SK-N-SH (cell line): Measurements from ENCODE around the gene ADGRG7. TPM values are rescaled to one million over a fixed set of nuclear protein-coding genes. Genes with fewer than 3 reads are reported as not detected.

Experiments used
- CTCF ChIA-PET: fragments of 300-600, 350-600 bp; formaldehyde crosslinking; extraction: SDS; loops from one replicate; lab custom pipeline; 2021; lab: Yijun Ruan, JAX
- POLR2A ChIA-PET: fragments of 350-600 bp; sonication (Branson Sonifier 250); formaldehyde crosslinking; extraction: SDS; loops from one replicate; lab custom pipeline; 2020; ENCODE audit warnings: antibody characterized with exemption, inconsistent platforms; lab: Yijun Ruan, JAX
- DNase-seq: peaks from one replicate; pipeline ENCODE4 v3.0.0; 2012
- H2AFZ ChIP-seq: fragments of 200-600 bp; sonication (generic); 2 replicates; pipeline ENCODE4 v1.8.1; 2016; ENCODE audit warnings: antibody characterized with exemption, mild to moderate bottlenecking, low read depth
- H3F3A ChIP-seq: fragments of 200-600 bp; sonication (generic); replicated peaks from 2 replicates; pipeline ENCODE3; 2016; ENCODE audit warnings: antibody characterized with exemption, mild to moderate bottlenecking; ENCODE audit not compliant: insufficient read depth
- H3K27ac ChIP-seq, 2 experiments: fragments of 200-500 bp in 1 of 2; fragments of 200-600 bp in 1 of 2; sonication (Bioruptor generic) in 1 of 2; sonication (generic), shearing (Covaris generic) in 1 of 2; 2 replicates each; pipeline versions ENCODE4 v1.5.1 to v1.6.1; 2014 to 2016; ENCODE audit warnings: low read depth in 2 of 2, inconsistent platforms in 1 of 2, low read length in 1 of 2, mild to moderate bottlenecking in 1 of 2, mixed read lengths in 1 of 2
- H3K27me3 ChIP-seq: fragments of 200-600 bp; sonication (generic), shearing (Covaris generic); 2 replicates; pipeline ENCODE4 v1.6.1; 2016; ENCODE audit warnings: mixed run types; ENCODE audit not compliant: insufficient read depth
- H3K36me3 ChIP-seq, 2 experiments: fragments of 200-500 bp in 1 of 2; fragments of 200-600 bp in 1 of 2; sonication (Bioruptor generic) in 1 of 2; sonication (generic) in 1 of 2; replicated peaks in 1 of 2; 2 replicates each; pipeline versions ENCODE3 to v1.5.1; 2014 to 2016; ENCODE audit warnings: low read length in 1 of 2, mild to moderate bottlenecking in 1 of 2; ENCODE audit not compliant: insufficient read depth in 2 of 2, control insufficient read depth in 1 of 2
- H3K4me1 ChIP-seq, 2 experiments: fragments of 200-500 bp in 1 of 2; fragments of 200-600 bp in 1 of 2; sonication (Bioruptor generic) in 1 of 2; sonication (generic), shearing (Covaris generic) in 1 of 2; 2 replicates each; pipeline versions ENCODE4 v1.5.1 to v1.6.1; 2014 to 2016; ENCODE audit warnings: low read depth in 1 of 2, low read length in 1 of 2, mixed run types in 1 of 2; ENCODE audit not compliant: insufficient read depth in 2 of 2, control insufficient read depth in 1 of 2
- H3K4me2 ChIP-seq: fragments of 200-600 bp; sonication (generic), shearing (Covaris generic); 2 replicates; pipeline ENCODE4 v1.6.1; 2017; ENCODE audit warnings: mixed run types
- H3K4me3 ChIP-seq, 2 experiments: fragments of 200-500 bp in 1 of 2; fragments of 200-600 bp in 1 of 2; sonication (Bioruptor generic) in 1 of 2; sonication (generic), shearing (Covaris generic) in 1 of 2; 2 replicates each; pipeline versions ENCODE4 v1.5.1 to v1.8.1; 2014 to 2016; ENCODE audit warnings: low read depth in 2 of 2, inconsistent platforms in 1 of 2, low read length in 1 of 2, mild to moderate bottlenecking in 1 of 2, mixed read lengths in 1 of 2, moderate library complexity in 1 of 2
- H3K79me2 ChIP-seq: fragments of 200-600 bp; sonication (generic); 2 replicates; pipeline ENCODE4 v1.8.1; 2017; ENCODE audit warnings: mild to moderate bottlenecking; ENCODE audit not compliant: insufficient read depth
- H3K9ac ChIP-seq: fragments of 200-600 bp; sonication (generic); 2 replicates; pipeline ENCODE4 v1.6.1; 2017; ENCODE audit warnings: mixed run types
- H3K9me2 ChIP-seq: fragments of 200-600 bp; sonication (generic); 2 replicates; pipeline ENCODE4 v1.6.1; 2017; ENCODE audit warnings: mixed run types
- H3K9me3 ChIP-seq: fragments of 200-600 bp; sonication (generic); 2 replicates; pipeline ENCODE4 v1.6.1; 2017; ENCODE audit warnings: mixed run types, mild to moderate bottlenecking, moderate library complexity
- H4K20me1 ChIP-seq: fragments of 200-600 bp; sonication (generic); 2 replicates; pipeline ENCODE4 v1.6.1; 2017; ENCODE audit warnings: mild to moderate bottlenecking, mixed run types; ENCODE audit not compliant: insufficient read depth
- CTCF ChIP-seq: fragments of 200-600 bp; sonication (generic); IDR thresholded peaks from 2 replicates; pipeline ENCODE4 v1.6.1; 2017; ENCODE audit warnings: antibody characterized with exemption, mild to moderate bottlenecking, moderate library complexity
- FOSL2 ChIP-seq: IDR thresholded peaks from 2 replicates; pipeline ENCODE4 v1.4.0; 2012; ENCODE audit warnings: low read depth, mild to moderate bottlenecking, moderate library complexity, borderline replicate concordance
- JUND ChIP-seq: IDR thresholded peaks from 2 replicates; pipeline ENCODE4 v1.4.0; 2012
- MAX ChIP-seq: IDR thresholded peaks from 2 replicates; pipeline ENCODE4 v1.4.0; 2012; ENCODE audit warnings: low read depth
- NFIC ChIP-seq: IDR thresholded peaks from 2 replicates; pipeline ENCODE4 v1.4.0; 2012; ENCODE audit warnings: borderline replicate concordance
- NRF1 ChIP-seq: IDR thresholded peaks from 2 replicates; pipeline ENCODE4 v1.6.1; 2012; ENCODE audit warnings: low read depth, mild to moderate bottlenecking, low read length
- PBX3 ChIP-seq: IDR thresholded peaks from 2 replicates; pipeline ENCODE4; 2012
- RAD21 ChIP-seq: IDR thresholded peaks from 2 replicates; pipeline ENCODE4 v1.6.1; 2012; ENCODE audit warnings: mild to moderate bottlenecking, low read length
- REST ChIP-seq: IDR thresholded peaks from 2 replicates; pipeline ENCODE4 v1.6.1; 2012; ENCODE audit warnings: mild to moderate bottlenecking, low read depth, low read length, moderate library complexity
- RFX5 ChIP-seq: IDR thresholded peaks from 2 replicates; pipeline ENCODE4 v1.6.1; 2012; ENCODE audit warnings: mild to moderate bottlenecking, improper control_type of control experiment, low read length
- SMC3 ChIP-seq: IDR thresholded peaks from 2 replicates; pipeline ENCODE4 v1.6.1; 2012; ENCODE audit warnings: low read depth, low read length, improper control_type of control experiment
- TCF12 ChIP-seq: IDR thresholded peaks from 2 replicates; pipeline ENCODE4 v1.4.0; 2012
- TEAD4 ChIP-seq: IDR thresholded peaks from 2 replicates; pipeline ENCODE4 v1.4.0; 2012; ENCODE audit warnings: mild to moderate bottlenecking, borderline replicate concordance; ENCODE audit not compliant: insufficient read depth
- USF1 ChIP-seq: IDR thresholded peaks from 2 replicates; pipeline ENCODE4 v1.4.0; 2012; ENCODE audit warnings: low read depth, borderline replicate concordance
- YY1 ChIP-seq: IDR thresholded peaks from 2 replicates; pipeline ENCODE4 v1.4.0; 2012; ENCODE audit warnings: low read depth, mild to moderate bottlenecking
- ZBTB33 ChIP-seq: IDR thresholded peaks from 2 replicates; pipeline ENCODE4 v1.4.0; 2012; ENCODE audit warnings: low read depth, borderline replicate concordance
- WGBS: methylation state at CpG from one replicate; pipeline ENCODE4 v1.1.6; 2017; ENCODE audit warnings: low lambda C conversion rate; 5-methylcytosine and 5-hydroxymethylcytosine counted together
- polyA plus RNA-seq, 3 experiments: library from polyadenylated mRNA; depleted of rRNA; stranded (reverse); fragments of >200 nt; gene quantifications; 2 replicates each; pipeline ENCODE4 v1.2.3, GENCODE V29; 2012

ADGRG7 gene
- polyA plus RNA-seq, 1 of the 3 experiments (the other 2 are of a cell fraction), result not detected

- CTCF ChIA-PET, result interaction anchor here (0.6 to 4.5 kb wide), 17 partner anchors 8 to 906 kb away, joined by 3 to 26 read pairs (median 4); no protein-coding TSS in a partner anchor
- Histone ChIP-seq H4K20me1 (no peaks in the 10 kb centered on the region), H3K4me2 (peak overlapping the region; percentile 29; the same call in 1 of the 2 replicates), H3K79me2 (no peaks in the 10 kb centered on the region), H3K27ac (peak overlapping the region in 1 of 2 experiments; percentile 25; a peak in 1 of 4 replicates), H3K9ac (peak overlapping the region; percentile 9; the same call in 1 of the 2 replicates), H3F3A (peaks cover 5% of the 10 kb centered on the region), H3K9me3 (no peaks in the 10 kb centered on the region), H3K4me1 (no peaks in the 10 kb centered on the region; a peak in 3 of 4 replicates), H3K27me3 (no peaks in the 10 kb centered on the region), H2AFZ (peak overlapping the region; percentile 70; the same call in 1 of the 2 replicates), H3K36me3 (no peaks in the 10 kb centered on the region), H3K9me2 (no peaks in the 10 kb centered on the region), H3K4me3 (no peak overlapping the region)
- DNase-seq, result peak; percentile 40
- 45% methylated on average over 5 of the region's 5 CpGs for WGBS
- POLR2A ChIA-PET, result no interaction called here
- TF ChIP-seq RAD21 (peak; percentile 68), SMC3 (peak; percentile 58), CTCF (peak; percentile 62), REST (no peak)
These were observed 5.9 kb upstream of the ADGRG7 start for GRCh38 chr3:100603469-100603868.

GRCh38 chr3:100605358-100605757 lies 4.0 kb upstream of the ADGRG7 start:
- Histone ChIP-seq H3K4me3 (no peak overlapping the region), H3K4me2 (no peak overlapping the region), H3K9me3 (no peaks in the 10 kb centered on the region), H3K9me2 (no peaks in the 10 kb centered on the region), H3K27me3 (0 out of 2 replicates have a peak, but pooled peaks cover 11% of the 10 kb centered on the region), H3K79me2 (no peaks in the 10 kb centered on the region), H3F3A (peaks cover 5% of the 10 kb centered on the region), H4K20me1 (no peaks in the 10 kb centered on the region), H3K4me1 (no peaks in the 10 kb centered on the region; a peak in 3 of 4 replicates), H3K27ac (no peak overlapping the region), H3K9ac (no peak overlapping the region), H2AFZ (no peak overlapping the region), H3K36me3 (no peaks in the 10 kb centered on the region)
- no peak for DNase-seq
- ChIA-PET CTCF (interaction anchor here (1.1 to 4.5 kb wide), 2 partner anchors 142 to 591 kb away, joined by 3 to 26 read pairs; no protein-coding TSS in a partner anchor), POLR2A (no interaction called here)
- 96% methylated on average over 8 of the region's 8 CpGs for WGBS
- TF ChIP-seq ZBTB33 (no peak), FOSL2 (no peak), MAX (no peak), YY1 (no peak), SMC3 (no peak), JUND (no peak), NFIC (no peak), TCF12 (no peak), TEAD4 (no peak), USF1 (no peak), RAD21 (no peak), NRF1 (no peak), PBX3 (no peak), RFX5 (no peak)
